Keratinocyte (primary cell): Measurements from ENCODE around the gene RAB1B. TPM values are rescaled to one million over a fixed set of nuclear protein-coding genes. Genes with fewer than 3 reads are reported as not detected.

ENCODE experiments used
- DNase-seq: peaks from one replicate; pipeline ENCODE4 v3.0.0-alpha.2; 2011; ENCODE audit warnings: low read depth, missing footprints, low spot score
- FAIRE-seq: peaks from 2 replicates; lab custom pipeline; 2011; peaks lifted over from hg19 to GRCh38; lab: Jason Lieb, UNC
- H2AFZ ChIP-seq: 2 replicates; pipeline ENCODE4 v1.6.0; 2012; ENCODE audit warnings: low read length, control low read depth, inconsistent platforms; ENCODE audit not compliant: control insufficient read depth
- H3K27ac ChIP-seq: 2 replicates; pipeline ENCODE4 v1.5.1; 2011; ENCODE audit warnings: low read length; ENCODE audit not compliant: control insufficient read depth, insufficient read depth
- H3K27me3 ChIP-seq: 3 replicates; pipeline ENCODE4 v1.6.0; 2011; ENCODE audit warnings: low read length; ENCODE audit not compliant: control insufficient read depth, insufficient read depth; ENCODE audit errors: extremely low read depth
- H3K36me3 ChIP-seq, 2 experiments: 2 replicates in 1 of 2; 3 replicates in 1 of 2; pipeline ENCODE4 v1.5.1; 2011; ENCODE audit warnings: low read length in 2 of 2, mild to moderate bottlenecking in 1 of 2; ENCODE audit not compliant: control insufficient read depth in 2 of 2, insufficient read depth in 2 of 2; ENCODE audit errors: extremely low read depth in 1 of 2
- H3K4me1 ChIP-seq: 3 replicates; pipeline ENCODE4 v1.5.1; 2011; ENCODE audit warnings: low read length; ENCODE audit not compliant: control insufficient read depth, insufficient read depth; ENCODE audit errors: extremely low read depth
- H3K4me2 ChIP-seq: 3 replicates; pipeline ENCODE4 v1.6.0; 2011; ENCODE audit warnings: low read depth, low read length; ENCODE audit not compliant: control insufficient read depth, insufficient read depth; ENCODE audit errors: extremely low read depth
- H3K4me3 ChIP-seq, 3 experiments: fragments of 200-600 bp in 1 of 3; sonication (generic) in 1 of 3; 2 replicates in 2 of 3; 3 replicates in 1 of 3; pipeline ENCODE4 v1.5.1; 2011 to 2016; ENCODE audit warnings: low read length in 3 of 3, mild to moderate bottlenecking in 3 of 3, control low read depth in 2 of 3, inconsistent platforms in 1 of 3, low read depth in 1 of 3, mixed read lengths in 1 of 3, mixed run types in 1 of 3, moderate library complexity in 1 of 3; ENCODE audit not compliant: control insufficient read depth in 2 of 3, insufficient read depth in 2 of 3; ENCODE audit errors: extremely low read depth in 1 of 3
- H3K79me2 ChIP-seq: 2 replicates; pipeline ENCODE4 v1.6.0; 2012; ENCODE audit warnings: low read length; ENCODE audit not compliant: control insufficient read depth, insufficient read depth
- H3K9ac ChIP-seq: 3 replicates; pipeline ENCODE4 v1.6.0; 2011; ENCODE audit warnings: low read length; ENCODE audit not compliant: control insufficient read depth, insufficient read depth; ENCODE audit errors: extremely low read depth
- H3K9me1 ChIP-seq: 3 replicates; pipeline ENCODE4 v1.6.0; 2011; ENCODE audit warnings: low read length; ENCODE audit not compliant: control insufficient read depth, insufficient read depth; ENCODE audit errors: extremely low read depth
- H3K9me3 ChIP-seq: 2 replicates; pipeline ENCODE4 v1.5.1; 2012; ENCODE audit warnings: low read depth, low read length; ENCODE audit not compliant: control insufficient read depth
- H4K20me1 ChIP-seq: 3 replicates; pipeline ENCODE4 v1.6.0; 2011; ENCODE audit warnings: low read length; ENCODE audit not compliant: control insufficient read depth, insufficient read depth; ENCODE audit errors: extremely low read depth
- CTCF ChIP-seq, 3 experiments: IDR thresholded peaks in 1 of 3; conservative IDR thresholded peaks in 1 of 3; optimal IDR thresholded peaks in 1 of 3; 2 replicates in 2 of 3; 3 replicates in 1 of 3; pipeline versions ENCODE3 to v1.5.1; 2011; ENCODE audit warnings: low read length in 3 of 3, mild to moderate bottlenecking in 3 of 3, moderate library complexity in 2 of 3, control low read depth in 1 of 3, inconsistent platforms in 1 of 3; ENCODE audit not compliant: insufficient read depth in 2 of 3; ENCODE audit errors: extremely low read depth in 1 of 3
- EZH2 ChIP-seq: IDR thresholded peaks from one replicate; pipeline ENCODE4 v1.6.1; 2012; ENCODE audit warnings: inconsistent platforms, mild to moderate bottlenecking, low read length, moderate library complexity
- dilution Hi-C: fragments of 300-500 bp; cut with MboI; formaldehyde crosslinking; loops from one replicate; pipeline ENCODE4 v1.7.0; 2020; ENCODE audit warnings: low sequenced_read_pairs; ENCODE audit not compliant: extremely low pct_ligation_motif_present
- polyA plus RNA-seq, 5 experiments: library from polyadenylated mRNA; depleted of rRNA in 3 of 5; stranded (reverse) in 3 of 5; stranded (forward) in 1 of 5; unstranded in 1 of 5; fragments of >200 nt; gene quantifications; 1 replicate in 1 of 5; 2 replicates in 3 of 5; 3 replicates in 1 of 5; pipeline versions ENCODE4 v1.2.1 to v1.2.3, GENCODE V29; 2011 to 2012; ENCODE audit warnings: missing spikeins in 2 of 5, low read depth in 1 of 5, low replicate concordance in 1 of 5

The RAB1B gene
- polyA plus RNA-seq, 1 donor (not counting 4 experiments of a cell fraction or from before 2014, with no cell fraction given), result 133 TPM

- DNase-seq, result no peak
- no peaks in the 10 kb centered on the region for H4K20me1 ChIP-seq
- H3K9ac ChIP-seq, result no peak overlapping the region
- no peak overlapping the region for H2AFZ ChIP-seq
- no peaks in the 10 kb centered on the region for H3K9me1 ChIP-seq
- no peaks in the 10 kb centered on the region for H3K27me3 ChIP-seq
- dilution Hi-C loops, result no loop called here
- TF ChIP-seq EZH2 (no peak), CTCF (optimal IDR thresholded peaks at IDR 0.05 in 1 of 3, IDR thresholded peaks at IDR 0.05 in 1 of 3, conservative IDR thresholded peaks at IDR 0.05 in 1 of 3; ENCODE audit: extremely low read depth in 1 of 3, insufficient read depth in 2 of 3, low read length in 3 of 3) (no peak)
- H3K4me2 ChIP-seq, result no peak overlapping the region
- peaks cover 15 to 28% of the 10 kb centered on the region in 2 experiments for H3K36me3 ChIP-seq
- no peaks in the 10 kb centered on the region for H3K4me1 ChIP-seq
- no peak overlapping the region for H3K27ac ChIP-seq
- H3K79me2 ChIP-seq, result no peaks in the 10 kb centered on the region
- H3K9me3 ChIP-seq, result no peaks in the 10 kb centered on the region
- no peak for FAIRE-seq
- no peak overlapping the region for H3K4me3 ChIP-seq
Measured at GRCh38 chr11:66227700-66228099, 40.7 kb upstream of the RAB1B start.

- H4K20me1 ChIP-seq, result no peaks in the 10 kb centered on the region
- H3K36me3 ChIP-seq, result peaks cover 15 to 33% of the 10 kb centered on the region in 2 experiments
- no peak overlapping the region for H3K4me3 ChIP-seq
- TF ChIP-seq CTCF (optimal IDR thresholded peaks at IDR 0.05 in 1 of 3, IDR thresholded peaks at IDR 0.05 in 1 of 3, conservative IDR thresholded peaks at IDR 0.05 in 1 of 3; ENCODE audit: extremely low read depth in 1 of 3, insufficient read depth in 2 of 3, low read length in 3 of 3), result no peak
- TF ChIP-seq EZH2, result no peak
- no peaks in the 10 kb centered on the region for H3K9me1 ChIP-seq
- no peaks in the 10 kb centered on the region for H3K9me3 ChIP-seq
- DNase-seq (no peak), FAIRE-seq (no peak)
- dilution Hi-C loops, result no loop called here
- H3K27ac ChIP-seq, result no peak overlapping the region
- no peaks in the 10 kb centered on the region for H3K79me2 ChIP-seq
- H3K27me3 ChIP-seq, result no peaks in the 10 kb centered on the region
- no peak overlapping the region for H3K4me2 ChIP-seq
- no peak overlapping the region for H3K9ac ChIP-seq
- H2AFZ ChIP-seq, result no peak overlapping the region
- H3K4me1 ChIP-seq, result no peaks in the 10 kb centered on the region
Measured at GRCh38 chr11:66228521-66228920, 39.9 kb upstream of the RAB1B start.
